Peyer's patch (tissue), 4 donors: ENCODE data around the gene LRATD1. TPM values are rescaled to one million over a fixed set of nuclear protein-coding genes. Genes with fewer than 3 reads are reported as not detected.

Source experiments
- DNase-seq, 3 donors: peaks; one replicate each; pipeline ENCODE4 v3.0.0-alpha.2; 2017 to 2019
- H3K27ac ChIP-seq, 4 donors: fragments of 200-600 bp; sonication (generic); one replicate each; pipeline ENCODE4 v1.5.1; 2016 to 2019
- H3K27me3 ChIP-seq, 2 donors: fragments of 200-600 bp; sonication (generic); one replicate each; pipeline ENCODE4 v1.5.1; 2019
- H3K36me3 ChIP-seq, 3 donors: fragments of 200-600 bp; sonication (generic); one replicate each; pipeline ENCODE4 v1.5.1; 2016 to 2019
- H3K4me1 ChIP-seq, 4 donors: fragments of 200-600 bp; sonication (generic); one replicate each; pipeline ENCODE4 v1.5.1; 2016 to 2019
- H3K4me3 ChIP-seq, 4 donors: fragments of 200-600 bp; sonication (generic); 1 replicate in 3 of 4; 2 replicates in 1 of 4; pipeline ENCODE4 v1.5.1; 2016 to 2019; ENCODE audit warnings: mild to moderate bottlenecking in 1 of 4
- H3K9me3 ChIP-seq, 4 donors: fragments of 200-600 bp; sonication (generic); one replicate each; pipeline ENCODE4 v1.5.1; 2016 to 2019; ENCODE audit warnings: mild to moderate bottlenecking in 1 of 4
- POLR2A ChIP-seq, 2 donors: fragments of 450-650 bp; IDR thresholded peaks; one replicate each; pipeline ENCODE4 v1.5.1; 2017; ENCODE audit warnings: antibody characterized with exemption in 2 of 2, mild to moderate bottlenecking in 2 of 2, moderate library complexity in 2 of 2
- total RNA-seq, 4 donors: library from RNA; depleted of rRNA; stranded (reverse); fragments of >200 nt; gene quantifications; one replicate each; pipeline ENCODE4 v1.1.0, GENCODE V29; 2016
- TF ChIP-seq, protein P1 (sequence below), 6 experiments: fragments of 450-650 bp in 4 of 6; fragments of 200-600 bp in 2 of 6; sonication (generic) in 1 of 6; IDR thresholded peaks; one replicate each; pipeline ENCODE4 v1.5.1; 2017 to 2019; ENCODE audit warnings: antibody characterized with exemption in 6 of 6, mild to moderate bottlenecking in 3 of 6, moderate library complexity in 1 of 6

The LRATD1 gene
- total RNA-seq, 4 donors from 2014 or later, result 31.4 to 152 (median 79.7) TPM

DNA sequence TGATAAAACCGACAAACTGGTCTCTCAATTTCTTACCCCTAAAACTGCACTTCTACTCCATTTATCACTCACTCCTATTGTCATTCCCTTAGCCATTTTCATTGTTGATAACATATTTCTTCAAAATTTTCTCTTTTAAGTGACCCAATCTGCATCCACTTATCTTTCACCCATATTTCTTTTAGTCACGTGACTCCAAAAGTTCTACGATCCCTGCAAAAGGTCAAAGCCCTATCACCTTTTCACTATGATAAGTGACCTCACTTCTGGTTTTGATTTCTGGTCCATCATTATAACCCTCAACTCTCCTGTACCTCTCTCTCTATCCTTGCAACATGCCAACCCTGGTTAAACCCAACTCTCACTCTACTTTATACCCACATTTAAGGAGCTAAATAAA, 49.1 kb downstream of the LRATD1 start:
- Histone ChIP-seq H3K27ac (no peak overlapping the region), H3K4me1 (peaks cover 0 to 4% (median 0%) of the 10 kb centered on the region in 4 donors), H3K4me3 (no peak overlapping the region), H3K27me3 (no peaks in the 10 kb centered on the region), H3K9me3 (no peaks in the 10 kb centered on the region), H3K36me3 (no peaks in the 10 kb centered on the region)
- no peak for DNase-seq
- TF ChIP-seq, protein P1, sequence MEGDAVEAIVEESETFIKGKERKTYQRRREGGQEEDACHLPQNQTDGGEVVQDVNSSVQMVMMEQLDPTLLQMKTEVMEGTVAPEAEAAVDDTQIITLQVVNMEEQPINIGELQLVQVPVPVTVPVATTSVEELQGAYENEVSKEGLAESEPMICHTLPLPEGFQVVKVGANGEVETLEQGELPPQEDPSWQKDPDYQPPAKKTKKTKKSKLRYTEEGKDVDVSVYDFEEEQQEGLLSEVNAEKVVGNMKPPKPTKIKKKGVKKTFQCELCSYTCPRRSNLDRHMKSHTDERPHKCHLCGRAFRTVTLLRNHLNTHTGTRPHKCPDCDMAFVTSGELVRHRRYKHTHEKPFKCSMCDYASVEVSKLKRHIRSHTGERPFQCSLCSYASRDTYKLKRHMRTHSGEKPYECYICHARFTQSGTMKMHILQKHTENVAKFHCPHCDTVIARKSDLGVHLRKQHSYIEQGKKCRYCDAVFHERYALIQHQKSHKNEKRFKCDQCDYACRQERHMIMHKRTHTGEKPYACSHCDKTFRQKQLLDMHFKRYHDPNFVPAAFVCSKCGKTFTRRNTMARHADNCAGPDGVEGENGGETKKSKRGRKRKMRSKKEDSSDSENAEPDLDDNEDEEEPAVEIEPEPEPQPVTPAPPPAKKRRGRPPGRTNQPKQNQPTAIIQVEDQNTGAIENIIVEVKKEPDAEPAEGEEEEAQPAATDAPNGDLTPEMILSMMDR (IDR thresholded peaks at IDR 0.05), result no peak
- TF ChIP-seq POLR2A (IDR thresholded peaks at IDR 0.05), result no peak
